Activated CD8-positive, alpha-beta memory T cell treated with anti-CD3 and anti-CD28 coated beads, Interleukin-2, amount 50 U/mL, for 24 hours (primary cell): ENCODE results near the gene RETREG2.

ENCODE experiments used
- DNase-seq: peaks from one replicate; pipeline ENCODE4 v3.0.0-alpha.2; 2020; ENCODE audit errors: extremely low read depth

RETREG2 gene

GRCh38 chr2:219169930-219170654 is 8.0 kb upstream of the RETREG2 start, which contains the start of gene SLC23A3:
Gene SLC23A3, minus strand, starts transcription at chr2:219170029. Its CDS starts 45 bp downstream, at chr2:219169984.
- no peak for DNase-seq

DNA sequence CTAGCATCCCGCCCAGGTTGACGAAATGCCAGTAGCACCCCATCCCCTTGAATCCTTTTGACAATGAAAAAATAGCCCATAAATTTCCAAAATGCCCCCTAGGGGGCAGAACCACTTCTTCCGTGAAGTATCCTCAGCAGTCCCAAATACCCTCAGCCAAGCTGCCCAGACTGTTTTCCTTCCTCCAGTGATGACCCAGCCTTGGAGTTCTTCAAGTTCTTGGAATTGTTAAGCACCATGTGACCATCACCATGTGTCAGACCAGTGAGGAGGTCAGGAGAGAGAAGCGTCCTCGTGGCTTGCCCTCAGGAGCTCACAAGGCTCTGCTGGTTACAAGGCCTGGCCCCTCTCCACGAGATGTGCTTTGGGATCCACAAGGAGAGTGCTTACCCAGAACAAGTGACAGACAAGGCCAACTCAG is 6.8 kb upstream of the RETREG2 start:
- DNase-seq = no peak

DNA sequence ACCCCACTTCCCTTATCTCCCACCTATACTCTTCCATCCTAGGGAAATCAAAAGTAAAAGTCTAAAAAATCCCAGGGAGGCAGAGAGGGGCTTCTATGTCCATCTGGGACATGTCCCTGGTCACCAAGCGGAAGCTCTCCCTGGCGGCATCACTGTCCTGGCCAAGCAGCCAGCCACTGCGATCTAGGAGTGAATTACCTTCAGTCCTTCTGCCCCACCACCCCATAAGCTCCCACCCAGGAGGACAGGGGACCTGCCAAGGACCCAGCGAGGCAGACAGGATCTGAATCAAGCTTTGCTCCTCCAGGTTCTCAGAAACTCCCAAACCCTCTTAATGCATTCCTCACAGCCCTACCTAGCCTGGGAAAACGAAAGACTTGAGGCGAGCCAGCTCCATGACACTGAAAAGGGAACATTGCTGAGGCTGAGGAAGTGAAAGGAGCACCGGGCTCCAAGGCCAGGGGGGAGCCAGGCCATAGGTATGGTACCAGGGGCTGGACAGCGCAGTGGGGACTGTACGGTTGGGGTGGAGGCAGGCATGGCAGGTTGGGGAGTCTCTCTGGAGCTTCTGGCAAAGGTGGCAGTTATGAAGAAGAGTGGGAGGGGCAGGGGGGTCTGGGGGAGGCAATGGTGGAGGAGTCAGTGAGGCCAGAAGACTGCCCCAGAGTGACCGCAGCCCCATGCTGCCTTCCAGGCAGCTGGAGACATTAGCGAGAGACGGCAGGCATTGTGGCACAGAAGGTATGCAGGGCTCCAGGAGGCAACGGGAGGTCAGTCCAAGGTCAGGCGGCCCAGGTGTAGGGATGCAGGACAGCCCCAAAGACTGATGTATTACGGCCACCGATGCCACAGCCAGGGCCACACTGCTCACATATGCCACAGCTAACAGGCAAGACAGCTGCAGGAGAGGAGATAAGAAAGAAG is 5.6 kb upstream of the RETREG2 start:
- no peak for DNase-seq

GRCh38 chr2:219173176-219173575 is 4.9 kb upstream of the RETREG2 start:
- DNase-seq = no peak

- DNase-seq = no peak
Measured at GRCh38 chr2:219174146-219174545, 3.9 kb upstream of the RETREG2 start.

DNA sequence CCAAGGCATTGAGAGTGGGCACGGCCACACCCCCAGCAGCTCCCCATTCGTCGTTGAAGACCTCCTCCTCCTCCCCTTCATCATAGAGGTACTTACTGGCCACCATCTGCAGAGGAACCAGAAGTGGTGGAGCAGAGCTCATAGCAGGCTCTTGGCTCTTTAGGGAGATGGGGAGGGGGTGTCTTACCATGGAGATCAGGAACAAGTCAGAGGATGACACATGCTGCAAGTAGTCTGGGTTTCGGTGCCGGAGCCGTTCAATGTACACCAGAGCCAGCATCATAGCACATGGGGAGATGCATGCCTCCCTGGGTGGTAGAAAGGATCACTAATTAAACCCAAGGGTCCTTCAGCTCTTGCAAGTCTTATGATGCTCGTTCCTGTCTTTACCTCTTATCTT is 3.3 kb upstream of the RETREG2 start:
- no peak for DNase-seq

GRCh38 chr2:219175486-219175885 is 2.6 kb upstream of the RETREG2 start:
- no peak for DNase-seq

DNA sequence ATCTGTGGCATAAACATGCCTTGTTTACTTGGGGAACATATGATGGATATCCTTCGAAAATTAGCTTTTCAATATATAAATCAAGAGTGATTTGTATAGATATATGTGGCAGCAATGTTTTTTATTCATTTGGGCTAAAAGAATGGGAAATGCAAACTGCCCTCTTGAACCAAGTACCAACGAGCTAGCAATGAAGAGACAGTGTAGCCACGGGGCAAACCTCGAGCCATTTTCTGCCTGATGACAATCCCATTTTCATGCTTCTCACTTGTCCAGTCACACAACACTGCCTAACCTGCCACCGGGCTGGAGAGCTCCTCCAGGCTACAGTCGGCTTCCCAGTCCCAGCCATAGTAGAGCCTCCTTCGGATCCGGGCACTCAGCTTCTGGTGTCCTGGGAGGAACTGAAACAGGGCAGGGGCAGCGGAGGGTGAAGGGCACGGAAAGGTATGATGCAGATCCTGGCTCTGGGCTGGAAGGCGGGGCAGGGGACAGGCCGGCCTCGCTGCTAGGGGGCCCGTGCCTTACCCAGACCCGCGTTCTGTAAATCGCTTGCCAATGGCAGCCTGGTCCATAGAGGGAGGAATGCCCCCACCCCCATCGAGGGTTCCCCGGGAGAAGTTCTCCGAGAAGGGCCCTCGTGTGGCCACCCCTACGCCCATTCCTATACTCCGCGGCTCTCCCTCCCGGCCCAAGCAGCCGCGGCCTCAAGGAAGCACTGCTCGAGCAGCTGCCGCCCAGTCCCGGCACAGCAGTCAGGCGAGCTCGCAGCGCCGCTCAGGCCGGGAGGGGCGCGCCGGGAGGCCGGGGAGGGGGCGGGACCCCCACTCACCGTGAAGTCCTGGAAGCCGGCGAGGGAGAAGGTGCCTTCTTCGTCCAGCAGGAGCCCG is 1.9 kb upstream of the RETREG2 start:
- DNase-seq = no peak

DNA sequence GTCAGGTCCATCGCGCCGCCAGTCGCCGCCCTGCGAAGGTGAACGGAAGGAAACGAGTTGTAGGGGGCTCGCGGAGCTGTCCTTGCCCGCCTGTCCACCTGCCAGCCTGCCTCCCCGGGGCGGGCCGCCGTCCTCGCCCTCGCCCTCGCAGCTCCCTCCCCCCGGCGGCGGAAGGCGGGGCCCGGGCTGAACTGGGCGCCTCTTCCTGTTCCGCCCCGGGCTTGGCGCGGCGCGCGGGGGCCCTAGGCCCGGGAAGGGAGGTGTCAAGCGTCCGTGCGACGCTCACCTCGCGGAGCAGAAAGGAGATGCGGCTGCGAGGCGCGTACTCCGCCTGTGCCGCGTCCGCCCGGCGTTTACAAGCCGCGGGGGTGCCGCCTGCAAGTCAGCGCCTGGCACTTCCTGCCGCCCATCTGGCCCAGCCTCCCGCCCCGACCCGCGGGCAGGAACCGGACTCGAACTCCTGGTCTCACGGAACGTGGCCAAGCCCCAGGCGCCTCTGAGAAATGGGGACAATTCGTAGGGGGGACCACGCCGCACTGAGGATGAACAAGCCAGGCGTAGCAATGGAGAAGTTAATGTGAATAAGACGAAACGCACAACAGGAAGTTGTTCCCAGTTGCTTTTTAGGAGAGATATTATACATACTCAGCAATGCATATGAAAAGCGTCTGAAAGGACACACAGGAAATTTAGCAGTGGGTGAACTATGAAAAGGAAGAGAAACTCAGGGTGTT is 1.1 kb upstream of the RETREG2 start, which contains the start of gene CNPPD1:
Gene CNPPD1 (minus strand): TSS at position 108 of the 734 bp plus-strand sequence. CDS start 97 bp downstream, at position 11.
- DNase-seq = peak; percentile 49

- DNase-seq = no peak
Measured at GRCh38 chr2:219178377-219179175, 501 bp downstream of the RETREG2 start.

DNA sequence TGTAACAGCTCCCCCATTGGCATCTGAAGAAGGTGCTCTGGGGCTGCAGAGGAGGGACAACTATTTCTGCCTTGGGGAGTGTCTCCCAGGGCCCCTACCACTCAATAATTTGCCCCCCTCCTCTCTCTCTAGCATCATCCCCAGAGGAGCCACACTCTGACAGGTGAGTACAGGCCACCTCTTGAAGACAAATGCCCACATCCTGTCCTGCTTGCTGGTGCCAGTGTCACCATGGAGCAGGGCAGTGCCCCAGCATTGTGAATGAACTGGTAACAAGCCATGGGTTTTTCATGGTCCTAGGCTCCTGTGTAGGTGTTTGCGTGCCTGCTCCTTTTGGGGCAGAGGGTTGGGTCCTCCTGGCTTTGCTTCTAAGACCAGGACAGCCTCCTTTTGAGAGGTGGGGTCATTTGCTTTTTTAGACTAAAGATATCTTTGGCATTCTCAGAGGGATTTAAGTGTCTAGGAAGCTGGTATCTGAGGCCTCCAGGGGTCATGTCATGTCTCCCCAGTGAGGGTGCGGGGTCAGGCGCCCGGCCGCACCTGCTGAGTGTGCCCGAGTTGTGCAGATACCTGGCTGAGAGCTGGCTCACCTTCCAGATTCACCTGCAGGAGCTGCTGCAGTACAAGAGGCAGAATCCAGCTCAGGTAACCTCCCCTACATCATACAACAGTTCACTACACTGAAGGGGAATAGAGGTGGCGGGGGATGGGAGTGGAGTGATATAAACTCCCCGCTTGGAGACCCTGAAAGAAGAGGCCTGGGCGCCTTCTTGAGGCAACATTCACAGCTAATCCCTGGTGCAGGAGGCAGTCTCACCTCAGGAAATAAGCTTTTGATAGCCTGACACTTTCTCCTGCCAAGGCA is 1.8 kb downstream of the RETREG2 start:
- no peak for DNase-seq

DNA sequence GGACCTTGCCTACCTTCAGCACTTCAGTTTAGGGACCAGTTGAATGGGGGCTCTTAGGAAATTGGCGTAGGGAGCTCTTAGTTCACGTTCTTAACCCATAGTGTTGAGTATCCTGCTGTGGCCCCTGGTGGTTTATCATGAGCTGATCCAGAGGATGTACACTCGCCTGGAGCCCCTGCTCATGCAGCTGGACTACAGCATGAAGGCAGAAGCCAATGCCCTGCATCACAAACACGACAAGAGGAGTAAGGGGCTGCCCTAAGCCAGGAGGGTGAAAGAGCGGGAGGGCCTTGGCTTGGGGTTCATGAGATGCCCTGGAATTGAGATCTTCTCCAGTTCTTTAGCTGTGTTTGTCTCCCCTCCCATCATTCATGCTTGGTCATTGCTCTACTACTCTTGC is 2.9 kb downstream of the RETREG2 start:
- no peak for DNase-seq

DNA sequence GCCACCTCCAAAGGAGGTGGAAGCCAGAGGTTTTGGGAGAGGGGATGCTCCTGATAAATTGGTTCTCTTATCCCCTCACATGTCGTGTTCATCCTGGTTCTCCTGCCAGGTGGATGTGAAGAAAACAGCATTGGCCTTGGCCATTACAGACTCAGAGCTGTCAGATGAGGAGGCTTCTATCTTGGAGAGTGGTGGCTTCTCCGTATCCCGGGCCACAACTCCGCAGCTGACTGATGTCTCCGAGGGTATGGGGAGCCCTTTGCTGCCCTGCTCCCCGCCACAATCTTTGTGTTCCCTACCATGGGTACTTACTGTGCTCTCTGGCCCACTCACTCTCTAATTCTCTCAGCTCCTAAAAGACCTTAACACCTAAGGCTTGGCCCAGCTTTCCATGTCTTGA is 3.5 kb downstream of the RETREG2 start:
- no peak for DNase-seq

DNA sequence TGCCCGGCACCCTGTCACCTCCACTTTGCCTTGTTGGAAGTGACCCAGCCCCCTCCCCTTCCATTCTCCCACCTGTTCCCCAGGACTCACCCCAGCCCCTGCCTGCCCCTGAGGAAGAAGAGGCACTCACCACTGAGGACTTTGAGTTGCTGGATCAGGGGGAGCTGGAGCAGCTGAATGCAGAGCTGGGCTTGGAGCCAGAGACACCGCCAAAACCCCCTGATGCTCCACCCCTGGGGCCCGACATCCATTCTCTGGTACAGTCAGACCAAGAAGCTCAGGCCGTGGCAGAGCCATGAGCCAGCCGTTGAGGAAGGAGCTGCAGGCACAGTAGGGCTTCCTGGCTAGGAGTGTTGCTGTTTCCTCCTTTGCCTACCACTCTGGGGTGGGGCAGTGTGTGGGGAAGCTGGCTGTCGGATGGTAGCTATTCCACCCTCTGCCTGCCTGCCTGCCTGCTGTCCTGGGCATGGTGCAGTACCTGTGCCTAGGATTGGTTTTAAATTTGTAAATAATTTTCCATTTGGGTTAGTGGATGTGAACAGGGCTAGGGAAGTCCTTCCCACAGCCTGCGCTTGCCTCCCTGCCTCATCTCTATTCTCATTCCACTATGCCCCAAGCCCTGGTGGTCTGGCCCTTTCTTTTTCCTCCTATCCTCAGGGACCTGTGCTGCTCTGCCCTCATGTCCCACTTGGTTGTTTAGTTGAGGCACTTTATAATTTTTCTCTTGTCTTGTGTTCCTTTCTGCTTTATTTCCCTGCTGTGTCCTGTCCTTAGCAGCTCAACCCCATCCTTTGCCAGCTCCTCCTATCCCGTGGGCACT is 4.5 kb downstream of the RETREG2 start:
- no peak for DNase-seq

DNA sequence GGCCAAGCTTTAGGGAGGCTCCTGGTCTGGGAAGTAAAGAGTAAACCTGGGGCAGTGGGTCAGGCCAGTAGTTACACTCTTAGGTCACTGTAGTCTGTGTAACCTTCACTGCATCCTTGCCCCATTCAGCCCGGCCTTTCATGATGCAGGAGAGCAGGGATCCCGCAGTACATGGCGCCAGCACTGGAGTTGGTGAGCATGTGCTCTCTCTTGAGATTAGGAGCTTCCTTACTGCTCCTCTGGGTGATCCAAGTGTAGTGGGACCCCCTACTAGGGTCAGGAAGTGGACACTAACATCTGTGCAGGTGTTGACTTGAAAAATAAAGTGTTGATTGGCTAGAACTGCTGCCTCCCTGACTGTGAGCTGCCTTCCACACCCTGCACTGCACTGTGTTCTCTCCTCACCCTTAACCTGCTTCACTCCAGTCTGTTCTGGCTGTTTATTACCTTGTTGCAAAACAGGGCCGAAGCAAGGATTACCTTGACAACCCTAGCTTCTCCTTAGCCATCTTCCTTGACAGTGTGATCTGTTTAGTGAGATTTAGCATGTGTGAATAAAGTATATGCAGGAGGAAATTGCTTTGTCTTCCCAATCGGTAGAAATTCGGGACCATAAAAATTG is 5.2 kb downstream of the RETREG2 start:
- DNase-seq = no peak

DNA sequence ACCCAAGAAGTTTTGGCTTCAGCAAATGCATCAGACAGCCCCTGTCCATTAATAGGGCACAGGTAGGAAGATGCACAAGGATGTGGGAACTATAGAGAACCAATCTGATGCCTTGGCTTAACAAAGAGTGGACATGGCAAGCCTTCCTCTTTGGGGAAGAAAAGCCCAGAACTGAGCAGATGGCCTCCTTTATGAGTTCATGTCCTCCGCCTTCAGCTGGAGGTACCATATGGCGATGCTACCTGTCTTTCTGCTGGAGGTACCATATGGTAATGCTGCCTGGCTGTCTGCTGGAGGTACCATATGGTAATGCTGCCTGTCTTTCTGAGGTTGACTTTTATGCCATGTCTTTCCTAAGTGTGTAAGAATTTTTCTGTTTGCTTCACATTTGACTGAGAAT is 6.0 kb downstream of the RETREG2 start:
- DNase-seq = no peak

GRCh38 chr2:219186754-219187456 is 8.8 kb downstream of the RETREG2 start:
- no peak for DNase-seq
